Cardiac muscle cell (in vitro differentiated cells and primary cell): ENCODE data around the gene PELI2. TPM values are rescaled to one million over a fixed set of nuclear protein-coding genes. Genes with fewer than 3 reads are reported as not detected.

Source experiments
- DNase-seq, 2 donors: peaks; one replicate each; pipeline versions ENCODE4 v3.0.0 to v3.0.0-alpha.2; 2010 to 2017; ENCODE audit warnings: low read depth in 1 of 2, low spot score in 1 of 2
- H3K27ac ChIP-seq: fragments of 200-600 bp; sonication (generic); 2 replicates; pipeline ENCODE4 v1.5.1; 2016
- H3K27me3 ChIP-seq: fragments of 200-600 bp; sonication (generic); 2 replicates; pipeline ENCODE4 v1.6.0; 2016; ENCODE audit warnings: control low read depth
- H3K36me3 ChIP-seq: fragments of 200-600 bp; sonication (generic); 2 replicates; pipeline ENCODE4 v1.5.1; 2016; ENCODE audit warnings: control low read depth
- H3K4me1 ChIP-seq: fragments of 200-600 bp; sonication (generic); 2 replicates; pipeline ENCODE4 v1.8.1; 2017; ENCODE audit warnings: low read depth, mild to moderate bottlenecking, mixed run types
- H3K4me3 ChIP-seq: fragments of 200-600 bp; sonication (generic); 2 replicates; pipeline ENCODE4 v1.5.1; 2016; ENCODE audit warnings: mild to moderate bottlenecking
- H3K9me3 ChIP-seq: fragments of 200-600 bp; sonication (generic); 2 replicates; pipeline ENCODE4 v1.5.1; 2017; ENCODE audit warnings: low read depth, mild to moderate bottlenecking, control low read depth
- polyA plus RNA-seq: library from polyadenylated mRNA; unstranded; fragments of >200 nt; fragmentation: Nextera tagmentation; extraction: Ambion mirVana; gene quantifications from 2 replicates; pipeline ENCODE4 v1.2.1, GENCODE V29; 2016
- total RNA-seq: library from RNA; depleted of rRNA; stranded (reverse); fragments of >200 nt; gene quantifications from 2 replicates; pipeline ENCODE4 v1.2.3, GENCODE V29; 2016
- TF ChIP-seq, protein P1 (sequence below): IDR thresholded peaks from 2 replicates; pipeline ENCODE4 v1.5.1; 2012; ENCODE audit warnings: low read depth, mild to moderate bottlenecking, low read length

PELI2 gene
- total and polyA plus RNA-seq, 2 experiments from 2014 or later = 1.7 to 4.9 TPM

DNA sequence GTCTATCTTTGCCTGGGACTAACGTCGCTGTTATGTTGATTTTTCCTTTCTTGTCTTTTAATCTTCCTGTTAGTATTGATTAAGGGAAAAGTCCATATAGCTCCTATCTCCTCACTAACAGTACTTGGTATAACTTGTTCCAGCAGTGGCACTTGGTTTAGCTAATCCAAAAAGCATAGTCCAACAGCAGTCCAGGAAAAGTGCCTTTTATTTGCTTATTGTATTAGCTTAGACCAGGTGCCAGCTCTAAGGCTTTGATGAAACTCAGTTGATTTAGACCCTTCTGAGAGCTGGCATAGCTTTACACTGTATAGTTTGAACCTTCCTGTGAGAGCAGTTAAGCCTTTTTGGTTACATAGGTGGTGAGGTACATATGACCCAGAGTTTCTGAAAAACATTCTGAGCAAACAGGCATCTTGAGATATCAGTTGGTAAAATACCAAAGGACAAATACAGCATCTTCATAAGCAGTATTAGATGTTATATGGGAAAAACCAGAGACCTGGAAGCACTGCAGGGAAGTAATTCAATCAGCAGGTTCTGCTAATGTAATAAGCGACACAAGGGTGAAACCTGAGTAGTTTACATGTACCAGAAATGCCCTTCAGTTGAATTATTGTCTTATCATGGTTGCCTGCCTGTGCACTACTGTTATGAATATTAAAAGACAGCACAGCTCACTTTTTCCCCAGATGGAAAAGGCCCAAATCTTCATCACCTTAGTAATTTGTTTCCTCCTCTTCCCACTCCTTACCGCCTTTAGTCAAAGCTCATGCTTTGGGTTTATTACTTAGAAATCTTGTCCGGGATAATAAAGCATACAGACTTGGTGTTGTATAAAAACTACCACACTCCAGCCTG is 13.0 kb downstream of the PELI2 start:
- Histone ChIP-seq H3K4me1 (no peaks in the 10 kb centered on the region), H3K9me3 (no peaks in the 10 kb centered on the region), H3K27ac (no peak overlapping the region)

DNA sequence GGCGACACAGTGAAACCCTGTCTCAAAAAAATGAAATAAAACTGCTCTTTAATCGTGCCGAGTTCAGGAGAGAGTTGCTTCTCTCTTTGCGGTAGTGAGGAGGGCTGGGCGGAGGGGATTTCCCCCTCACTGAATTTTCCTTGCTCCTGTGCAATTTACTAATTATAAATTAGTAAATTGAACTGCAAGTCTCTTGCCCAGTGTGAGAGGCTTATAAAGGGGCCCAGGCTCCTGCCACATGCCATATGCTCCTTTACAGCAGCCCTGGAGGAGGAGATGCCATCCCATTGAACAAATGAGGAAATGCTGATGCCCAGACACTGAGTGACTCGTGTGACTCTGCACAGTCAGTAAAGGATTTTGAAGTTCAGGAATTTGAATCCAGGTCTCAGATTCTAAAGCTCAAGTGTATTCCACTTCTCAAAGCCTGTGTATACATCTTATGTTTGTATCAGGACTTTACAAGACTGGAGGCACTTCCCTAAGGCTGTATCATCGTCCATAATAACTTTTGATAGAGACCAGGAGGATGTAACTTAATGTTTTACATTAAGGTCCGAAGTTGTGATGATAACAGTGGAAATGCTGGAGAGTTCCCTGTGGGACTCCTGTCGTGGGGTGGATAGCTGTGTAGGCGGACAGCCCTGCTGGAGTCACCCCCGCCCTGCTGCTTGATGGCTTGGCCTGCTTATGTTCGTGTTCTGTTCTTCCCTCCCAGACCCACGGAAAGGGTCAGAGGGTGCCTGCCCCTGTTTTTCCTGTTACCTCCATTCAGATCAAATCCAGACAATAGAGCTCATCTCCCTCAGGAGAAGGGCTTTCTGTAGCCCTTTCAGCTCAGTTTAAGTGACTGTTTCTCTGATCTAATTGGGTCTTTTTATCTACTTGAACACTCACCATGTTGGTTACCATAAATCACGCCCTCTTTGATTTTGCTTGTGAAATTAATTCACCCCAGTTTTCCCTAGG is 13.9 kb downstream of the PELI2 start:
- no peaks in the 10 kb centered on the region for H3K4me1 ChIP-seq
- H3K4me3 ChIP-seq = no peak overlapping the region
- no peaks in the 10 kb centered on the region for H3K36me3 ChIP-seq
- H3K27me3 ChIP-seq = peaks cover 6% of the 10 kb centered on the region
- no peaks in the 10 kb centered on the region for H3K9me3 ChIP-seq
- no peak for DNase-seq
- TF ChIP-seq, protein P1, sequence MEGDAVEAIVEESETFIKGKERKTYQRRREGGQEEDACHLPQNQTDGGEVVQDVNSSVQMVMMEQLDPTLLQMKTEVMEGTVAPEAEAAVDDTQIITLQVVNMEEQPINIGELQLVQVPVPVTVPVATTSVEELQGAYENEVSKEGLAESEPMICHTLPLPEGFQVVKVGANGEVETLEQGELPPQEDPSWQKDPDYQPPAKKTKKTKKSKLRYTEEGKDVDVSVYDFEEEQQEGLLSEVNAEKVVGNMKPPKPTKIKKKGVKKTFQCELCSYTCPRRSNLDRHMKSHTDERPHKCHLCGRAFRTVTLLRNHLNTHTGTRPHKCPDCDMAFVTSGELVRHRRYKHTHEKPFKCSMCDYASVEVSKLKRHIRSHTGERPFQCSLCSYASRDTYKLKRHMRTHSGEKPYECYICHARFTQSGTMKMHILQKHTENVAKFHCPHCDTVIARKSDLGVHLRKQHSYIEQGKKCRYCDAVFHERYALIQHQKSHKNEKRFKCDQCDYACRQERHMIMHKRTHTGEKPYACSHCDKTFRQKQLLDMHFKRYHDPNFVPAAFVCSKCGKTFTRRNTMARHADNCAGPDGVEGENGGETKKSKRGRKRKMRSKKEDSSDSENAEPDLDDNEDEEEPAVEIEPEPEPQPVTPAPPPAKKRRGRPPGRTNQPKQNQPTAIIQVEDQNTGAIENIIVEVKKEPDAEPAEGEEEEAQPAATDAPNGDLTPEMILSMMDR = no peak
- H3K27ac ChIP-seq = no peak overlapping the region

More for the DNA sequence above, 13.0 kb downstream of the PELI2 start:
- H3K36me3 ChIP-seq = no peaks in the 10 kb centered on the region
- peaks cover 6% of the 10 kb centered on the region for H3K27me3 ChIP-seq
- TF ChIP-seq, protein P1 = no peak
- no peak overlapping the region for H3K4me3 ChIP-seq
- no peak for DNase-seq

DNA sequence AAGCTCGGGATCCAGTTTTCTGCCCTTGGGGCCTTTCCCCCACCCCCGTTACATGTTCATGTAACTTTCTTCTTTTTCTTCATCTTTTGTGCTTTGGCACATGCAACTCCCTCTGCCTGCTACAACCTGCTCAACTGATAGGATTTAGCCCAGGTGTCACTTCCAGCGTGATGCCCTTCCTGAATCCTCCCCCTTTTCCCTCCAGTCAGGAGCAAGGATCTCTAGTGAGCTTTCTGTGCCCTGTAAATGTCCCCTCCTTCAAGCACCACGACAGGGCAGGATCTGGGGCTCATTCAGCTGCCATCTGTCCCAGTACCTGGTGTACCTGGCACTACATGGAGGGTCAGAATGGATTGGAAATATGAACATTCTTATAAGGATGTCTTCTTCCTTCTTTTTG is 15.3 kb downstream of the PELI2 start:
- Histone ChIP-seq H3K9me3 (no peaks in the 10 kb centered on the region), H3K4me3 (no peak overlapping the region), H3K36me3 (no peaks in the 10 kb centered on the region), H3K27me3 (peaks cover 6% of the 10 kb centered on the region), H3K4me1 (no peaks in the 10 kb centered on the region), H3K27ac (no peak overlapping the region)
- no peak for DNase-seq
- TF ChIP-seq, protein P1 = no peak

DNA sequence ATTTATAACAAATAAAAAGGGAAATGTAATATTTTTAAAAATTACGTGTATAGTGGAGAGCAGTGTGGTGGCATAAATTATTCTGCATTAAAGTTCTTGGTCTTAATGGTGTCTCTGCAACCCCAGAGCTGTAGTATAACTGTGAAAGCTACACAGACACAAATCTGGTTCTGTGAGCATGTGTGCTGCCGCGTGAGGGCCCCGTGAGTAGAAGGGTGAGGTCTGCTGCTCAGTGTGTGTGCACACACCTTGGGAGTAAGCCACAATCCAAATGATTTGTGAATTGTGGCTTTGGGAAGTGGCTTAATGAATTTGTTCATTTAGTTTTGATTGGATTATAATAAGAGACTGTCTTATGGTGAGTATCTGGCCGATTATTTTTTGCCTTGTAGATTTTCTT is 16.8 kb downstream of the PELI2 start:
- no peak overlapping the region for H3K4me3 ChIP-seq
- no peaks in the 10 kb centered on the region for H3K9me3 ChIP-seq
- H3K36me3 ChIP-seq = no peaks in the 10 kb centered on the region
- TF ChIP-seq, protein P1 = no peak
- no peak overlapping the region for H3K27ac ChIP-seq
- peaks cover 6% of the 10 kb centered on the region for H3K27me3 ChIP-seq
- H3K4me1 ChIP-seq = no peaks in the 10 kb centered on the region
- DNase-seq = no peak

DNA sequence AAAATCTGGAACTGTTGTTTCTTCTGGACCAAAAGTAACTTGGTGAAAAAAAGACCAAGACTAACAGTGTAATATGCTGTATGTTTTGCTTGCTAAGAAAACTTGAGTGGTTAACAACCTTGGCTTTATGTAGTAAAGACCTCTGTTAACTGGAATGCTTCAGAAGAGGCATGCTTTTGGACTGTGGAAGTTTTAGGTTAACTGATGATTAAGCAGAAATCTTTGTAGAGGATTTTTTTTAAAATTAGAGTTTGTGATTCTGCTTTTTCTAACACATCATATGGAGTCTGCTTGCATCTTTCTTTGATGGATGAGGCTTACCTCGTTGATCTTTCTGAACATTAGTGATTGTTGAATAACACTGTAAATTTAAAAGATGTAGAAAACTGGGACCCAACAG is 17.5 kb downstream of the PELI2 start:
- no peaks in the 10 kb centered on the region for H3K4me1 ChIP-seq
- H3K4me3 ChIP-seq = no peak overlapping the region
- H3K27ac ChIP-seq = no peak overlapping the region
- TF ChIP-seq, protein P1 = no peak
- H3K9me3 ChIP-seq = no peaks in the 10 kb centered on the region
- H3K36me3 ChIP-seq = no peaks in the 10 kb centered on the region
- DNase-seq = no peak
- peaks cover 6% of the 10 kb centered on the region for H3K27me3 ChIP-seq
